Trophoblast cell (in vitro differentiated cells and primary cell): ENCODE data around the gene POU4F1. TPM values are rescaled to one million over a fixed set of nuclear protein-coding genes. Genes with fewer than 3 reads are reported as not detected.

Source experiments
- DNase-seq, 2 donors: peaks; one replicate each; pipeline ENCODE4 v3.0.0-alpha.2; 2016
- H2AFZ ChIP-seq: 2 replicates; pipeline ENCODE4 v1.6.1; 2013; ENCODE audit warnings: low read length, moderate library complexity, mild to moderate bottlenecking; ENCODE audit not compliant: insufficient read depth, poor library complexity
- H2AK5ac ChIP-seq: 2 replicates; pipeline ENCODE4 v1.6.1; 2013; ENCODE audit warnings: mild to moderate bottlenecking, low read length
- H2BK120ac ChIP-seq: 2 replicates; pipeline ENCODE4 v1.6.1; 2013; ENCODE audit warnings: low read length, mild to moderate bottlenecking, moderate library complexity; ENCODE audit not compliant: insufficient read depth, poor library complexity
- H2BK12ac ChIP-seq: 2 replicates; pipeline ENCODE4 v1.6.1; 2013; ENCODE audit warnings: mild to moderate bottlenecking, low read length, moderate library complexity
- H2BK5ac ChIP-seq: 2 replicates; pipeline ENCODE4 v1.6.1; 2013; ENCODE audit warnings: low read length, low read depth, moderate library complexity, mild to moderate bottlenecking; ENCODE audit not compliant: poor library complexity
- H3K14ac ChIP-seq: 2 replicates; pipeline ENCODE4 v1.6.1; 2013; ENCODE audit warnings: mild to moderate bottlenecking, low read length
- H3K18ac ChIP-seq: 2 replicates; pipeline ENCODE4 v1.6.1; 2013; ENCODE audit warnings: mild to moderate bottlenecking, low read length
- H3K23ac ChIP-seq: 2 replicates; pipeline ENCODE4 v1.6.1; 2013; ENCODE audit warnings: low read length
- H3K27ac ChIP-seq: 2 replicates; pipeline ENCODE4 v1.5.1; 2013; ENCODE audit warnings: low read depth, mild to moderate bottlenecking, inconsistent platforms, low read length, moderate library complexity
- H3K27me3 ChIP-seq: 2 replicates; pipeline ENCODE4 v1.6.1; 2013; ENCODE audit warnings: inconsistent platforms, mild to moderate bottlenecking, low read length, moderate library complexity; ENCODE audit not compliant: insufficient read depth
- H3K36me3 ChIP-seq, 2 experiments: 1 replicate in 1 of 2; 2 replicates in 1 of 2; pipeline ENCODE4 v1.6.1; 2013; ENCODE audit warnings: low read length in 2 of 2, mild to moderate bottlenecking in 2 of 2, moderate library complexity in 1 of 2; ENCODE audit not compliant: insufficient read depth in 2 of 2, control insufficient read depth in 1 of 2
- H3K4ac ChIP-seq: 2 replicates; pipeline ENCODE4 v1.6.1; 2013; ENCODE audit warnings: low read depth, mild to moderate bottlenecking, low read length, moderate library complexity
- H3K4me1 ChIP-seq, 2 experiments: 1 replicate in 1 of 2; 2 replicates in 1 of 2; pipeline ENCODE4 v1.6.1; 2013; ENCODE audit warnings: low read length in 2 of 2, mild to moderate bottlenecking in 2 of 2, moderate library complexity in 1 of 2; ENCODE audit not compliant: insufficient read depth in 2 of 2, control insufficient read depth in 1 of 2
- H3K4me2 ChIP-seq: 2 replicates; pipeline ENCODE4 v1.6.1; 2013; ENCODE audit warnings: inconsistent platforms, mild to moderate bottlenecking, low read length, moderate library complexity
- H3K4me3 ChIP-seq: 2 replicates; pipeline ENCODE4 v1.5.1; 2013; ENCODE audit warnings: mild to moderate bottlenecking, low read depth, low read length, inconsistent platforms
- H3K79me1 ChIP-seq: one replicate; pipeline ENCODE4 v1.6.1; 2013; ENCODE audit warnings: low read length
- H3K79me2 ChIP-seq: 2 replicates; pipeline ENCODE4 v1.6.1; 2013; ENCODE audit warnings: low read length, mild to moderate bottlenecking; ENCODE audit not compliant: control insufficient read depth, insufficient read depth, poor library complexity
- H3K9ac ChIP-seq: 2 replicates; pipeline ENCODE4 v1.6.1; 2013; ENCODE audit warnings: mild to moderate bottlenecking, low read length
- H3K9me3 ChIP-seq: 2 replicates; pipeline ENCODE4 v1.6.1; 2013; ENCODE audit warnings: low read depth, mild to moderate bottlenecking, control low read depth, inconsistent platforms, low read length; ENCODE audit not compliant: insufficient read depth
- H4K12ac ChIP-seq: 2 replicates; pipeline ENCODE4 v1.6.1; 2013; ENCODE audit warnings: low read depth, mild to moderate bottlenecking, low read length, moderate library complexity
- H4K8ac ChIP-seq: 2 replicates; pipeline ENCODE4 v1.6.1; 2013; ENCODE audit warnings: low read depth, mild to moderate bottlenecking, low read length, moderate library complexity
- H4K91ac ChIP-seq: one replicate; pipeline ENCODE4 v1.6.1; 2013; ENCODE audit warnings: low read depth, mild to moderate bottlenecking, low read length, moderate library complexity
- WGBS: extraction: QIAGEN DNeasy Blood & Tissue Kit; methylation state at CpG from one replicate; pipeline ENCODE4 v1.1.7; 2013; ENCODE audit warnings: missing lambda C conversion rate; ENCODE audit not compliant: insufficient read length, insufficient coverage; ENCODE audit errors: extremely low coverage; 5-methylcytosine and 5-hydroxymethylcytosine counted together
- polyA plus RNA-seq: library from polyadenylated mRNA; stranded (reverse); fragments of 200-250 nt; gene quantifications from 2 replicates; pipeline ENCODE4 v1.2.3, GENCODE V29; 2013

The POU4F1 gene
- polyA plus RNA-seq = 0.07 and 0.08 TPM in 2 replicates

DNA sequence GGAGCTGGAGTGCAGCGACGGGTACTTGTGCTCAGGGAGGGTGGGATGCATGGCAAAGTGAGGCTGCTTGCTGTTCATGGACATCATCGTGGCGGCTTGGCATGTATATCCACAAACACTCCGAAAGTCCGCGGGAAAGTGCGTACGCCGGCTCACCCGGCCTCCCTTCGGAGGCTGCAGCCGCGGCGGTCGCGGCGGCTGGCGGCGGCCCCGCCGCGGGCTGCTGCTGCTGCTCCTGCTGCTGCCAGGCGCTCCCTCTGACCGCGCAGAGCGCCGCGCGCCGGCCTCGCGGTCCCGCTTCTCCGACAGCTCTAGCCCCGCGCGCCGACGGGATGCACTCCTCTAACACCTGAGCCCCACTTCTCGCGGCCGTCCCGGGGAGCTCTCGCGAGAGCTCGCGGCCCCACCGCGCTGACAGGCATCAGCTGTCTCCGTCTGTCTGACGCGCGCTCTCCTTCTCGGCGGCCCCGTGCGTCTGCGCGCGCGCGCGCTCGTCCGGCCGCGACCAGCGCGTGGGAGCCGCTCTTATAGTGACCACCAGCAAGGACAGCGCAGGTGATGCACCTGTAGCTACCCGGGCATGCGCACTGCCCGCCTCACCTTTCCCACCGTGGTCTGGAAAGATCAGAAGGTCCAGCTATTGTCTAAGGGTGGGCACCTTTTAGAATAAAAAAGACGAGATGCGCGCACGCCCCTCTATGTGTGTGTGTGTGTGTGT lies at the start of gene POU4F1:
Gene POU4F1 (minus strand): TSS at position 313 of the 718 bp plus-strand sequence. CDS start 226 bp downstream, at position 87.
- Histone ChIP-seq H3K27me3 (peaks cover 87% of the 10 kb centered on the region), H3K18ac (no peak within 1 kb of the TSS), H3K14ac (no peak within 1 kb of the TSS), H3K4ac (no peak within 1 kb of the TSS), H2BK5ac (no peak within 1 kb of the TSS), H4K8ac (no peak within 1 kb of the TSS), H3K9ac (no peak within 1 kb of the TSS), H2BK12ac (no peak within 1 kb of the TSS), H4K91ac (no peak within 1 kb of the TSS), H2AFZ (peak within 1 kb of the TSS; percentile 84), H2BK120ac (no peak within 1 kb of the TSS), H3K23ac (no peak within 1 kb of the TSS), H4K12ac (no peak within 1 kb of the TSS), H3K9me3 (peaks cover 13% of the 10 kb centered on the region), H3K79me1 (no peaks in the 10 kb centered on the region), H3K79me2 (no peaks in the 10 kb centered on the region), H3K4me3 (peak within 1 kb of the TSS; percentile 69), H3K27ac (no peak within 1 kb of the TSS), H3K36me3 (no peaks in the 10 kb centered on the region), H3K4me2 (peak within 1 kb of the TSS; percentile 75), H2AK5ac (no peak within 1 kb of the TSS), H3K4me1 (peaks cover 13 to 22% of the 10 kb centered on the region in 2 experiments)
- peak; percentile 11 to 45 for DNase-seq
- no CpG with 5 or more reads among the region's 80 CpGs for WGBS

- Histone ChIP-seq H3K27ac (no peak overlapping the region), H3K4me1 (peaks cover under 1% of the 10 kb centered on the region in 2 experiments), H2BK120ac (no peak overlapping the region), H4K8ac (no peak overlapping the region), H3K9ac (no peak overlapping the region), H2BK5ac (no peak overlapping the region), H3K4me2 (no peak overlapping the region), H4K91ac (no peak overlapping the region), H4K12ac (no peak overlapping the region), H3K18ac (no peak overlapping the region), H3K79me2 (peaks cover 1% of the 10 kb centered on the region), H3K9me3 (no peaks in the 10 kb centered on the region), H3K23ac (no peak overlapping the region), H3K4me3 (no peak overlapping the region), H3K27me3 (no peaks in the 10 kb centered on the region), H2AK5ac (no peak overlapping the region), H3K79me1 (no peaks in the 10 kb centered on the region), H3K14ac (no peak overlapping the region), H3K36me3 (no peaks in the 10 kb centered on the region), H2BK12ac (no peak overlapping the region), H3K4ac (no peak overlapping the region), H2AFZ (no peak overlapping the region)
- DNase-seq = no peak
- no CpG with 5 or more reads among the region's 1 CpG for WGBS
These were observed 49.3 kb upstream of the POU4F1 start for GRCh38 chr13:78652651-78653050.

DNA sequence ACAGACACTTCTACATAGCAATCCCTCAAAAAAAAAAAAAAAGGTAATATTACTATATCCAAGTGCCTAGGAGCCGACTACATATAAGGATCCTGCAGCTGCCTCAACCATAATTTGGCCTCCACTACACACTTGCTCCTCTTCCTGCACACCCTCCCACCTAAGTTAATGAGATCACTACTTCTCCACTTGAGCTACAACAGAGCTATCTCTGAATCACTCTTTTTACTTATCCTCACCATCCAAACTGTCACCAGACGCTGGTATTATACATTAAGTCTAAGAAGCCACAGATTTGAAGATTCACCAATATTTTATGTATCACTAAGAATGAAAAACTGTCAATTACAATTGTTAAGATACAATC lies 47.3 kb upstream of the POU4F1 start:
- H3K14ac ChIP-seq = no peak overlapping the region
- H3K4me1 ChIP-seq = peaks cover 0 to 2% of the 10 kb centered on the region in 2 experiments
- H3K27me3 ChIP-seq = no peaks in the 10 kb centered on the region
- no peak overlapping the region for H3K4me3 ChIP-seq
- H3K79me2 ChIP-seq = no peaks in the 10 kb centered on the region
- H3K36me3 ChIP-seq = no peaks in the 10 kb centered on the region
- no peak overlapping the region for H2BK120ac ChIP-seq
- no peak overlapping the region for H4K91ac ChIP-seq
- H2BK5ac ChIP-seq = no peak overlapping the region
- no peak overlapping the region for H2AFZ ChIP-seq
- H3K4me2 ChIP-seq = no peak overlapping the region
- no peak overlapping the region for H3K9ac ChIP-seq
- H4K8ac ChIP-seq = no peak overlapping the region
- no peak overlapping the region for H3K23ac ChIP-seq
- no peak overlapping the region for H4K12ac ChIP-seq
- H3K27ac ChIP-seq = no peak overlapping the region
- no peak for DNase-seq
- no CpG with 5 or more reads among the region's 2 CpGs for WGBS
- H3K9me3 ChIP-seq = no peaks in the 10 kb centered on the region
- no peak overlapping the region for H2AK5ac ChIP-seq
- H2BK12ac ChIP-seq = no peak overlapping the region
- H3K18ac ChIP-seq = no peak overlapping the region
- no peaks in the 10 kb centered on the region for H3K79me1 ChIP-seq
- no peak overlapping the region for H3K4ac ChIP-seq

GRCh38 chr13:78649997-78650716 lies 46.8 kb upstream of the POU4F1 start:
- no peaks in the 10 kb centered on the region for H3K79me2 ChIP-seq
- no peak overlapping the region for H3K4me3 ChIP-seq
- no peak overlapping the region for H4K8ac ChIP-seq
- no peak for DNase-seq
- no peaks in the 10 kb centered on the region for H3K79me1 ChIP-seq
- no peaks in the 10 kb centered on the region for H3K27me3 ChIP-seq
- H2AK5ac ChIP-seq = no peak overlapping the region
- no peak overlapping the region for H3K27ac ChIP-seq
- no peaks in the 10 kb centered on the region for H3K36me3 ChIP-seq
- no peak overlapping the region for H4K91ac ChIP-seq
- H2BK5ac ChIP-seq = no peak overlapping the region
- H2AFZ ChIP-seq = no peak overlapping the region
- no peak overlapping the region for H3K9ac ChIP-seq
- no peak overlapping the region for H3K4ac ChIP-seq
- no peak overlapping the region for H2BK12ac ChIP-seq
- H3K18ac ChIP-seq = no peak overlapping the region
- peaks cover 0 to 2% of the 10 kb centered on the region in 2 experiments for H3K4me1 ChIP-seq
- WGBS = no CpG with 5 or more reads among the region's 3 CpGs
- no peak overlapping the region for H2BK120ac ChIP-seq
- no peak overlapping the region for H3K4me2 ChIP-seq
- H3K14ac ChIP-seq = no peak overlapping the region
- no peak overlapping the region for H3K23ac ChIP-seq
- H3K9me3 ChIP-seq = no peaks in the 10 kb centered on the region
- H4K12ac ChIP-seq = no peak overlapping the region
